GM12878 (cell line): ENCODE data around the gene ITGA11. TPM values are rescaled to one million over a fixed set of nuclear protein-coding genes. Genes with fewer than 3 reads are reported as not detected.

ENCODE experiments used
- ATAC-seq: fragments of 200-7000 bp; cut with Tn5 transposase; 3 replicates; pipeline ENCODE4 v1.9.1; 2020; ENCODE audit warnings: mild to moderate bottlenecking, moderate library complexity
- BruUV-seq: library from RNA; stranded (reverse); fragments of 400-500 nt; replicated peaks from 2 replicates; lab custom pipeline; 2021; lab: Mats Ljungman, UMichigan
- CTCF ChIA-PET: fragments of 300-600 bp; sonication (Branson Sonifier 250); formaldehyde crosslinking; extraction: SDS; loops from one replicate; lab custom pipeline; 2021; ENCODE audit warnings: inconsistent platforms; lab: Yijun Ruan, JAX
- POLR2A ChIA-PET: fragments of 350-600 bp; formaldehyde crosslinking; extraction: SDS; loops from one replicate; lab custom pipeline; 2021; ENCODE audit warnings: inconsistent platforms; lab: Charles Lee
- RAD21 ChIA-PET: fragments of 300-600 bp; sonication (Branson Sonifier 250); formaldehyde crosslinking; loops from one replicate; lab custom pipeline; 2023; ENCODE audit warnings: antibody characterized with exemption; ENCODE audit not compliant: unreplicated experiment; lab: Charles Lee
- SMC1A ChIA-PET: fragments of 300-600 bp; sonication (Branson Sonifier 250); formaldehyde crosslinking; loops from one replicate; lab custom pipeline; 2023; ENCODE audit not compliant: unreplicated experiment, uncharacterized antibody; lab: Charles Lee
- DNase-seq: peaks from one replicate; pipeline ENCODE4 v3.0.0-alpha.2; 2011; ENCODE audit warnings: low read depth, low spot score
- FAIRE-seq: peaks from 3 replicates; lab custom pipeline; 2011; peaks lifted over from hg19 to GRCh38; lab: Jason Lieb, UNC
- H2AFZ ChIP-seq: 2 replicates; pipeline ENCODE4 v1.6.0; 2011; ENCODE audit warnings: low read depth, low read length, control low read depth; ENCODE audit not compliant: control insufficient read depth
- H3K27ac ChIP-seq: 2 replicates; pipeline ENCODE4 v1.5.1; 2011; ENCODE audit warnings: control low read depth; ENCODE audit not compliant: control insufficient read depth, insufficient read depth
- H3K27me3 ChIP-seq, 2 experiments: replicated peaks in 1 of 2; 2 replicates each; pipeline versions ENCODE4 v1.6.0 to v1.6.1; 2011; ENCODE audit warnings: low read length in 1 of 2; ENCODE audit not compliant: control insufficient read depth in 2 of 2, insufficient read depth in 2 of 2
- H3K36me3 ChIP-seq, 2 experiments: 2 replicates each; pipeline ENCODE4 v1.5.1; 2011; ENCODE audit warnings: low read length in 1 of 2; ENCODE audit not compliant: control insufficient read depth in 2 of 2, insufficient read depth in 2 of 2
- H3K4me1 ChIP-seq: 2 replicates; pipeline ENCODE4 v1.6.1; 2011; ENCODE audit warnings: mild to moderate bottlenecking, low read length, moderate library complexity, mixed read lengths; ENCODE audit not compliant: control insufficient read depth, insufficient read depth
- H3K4me2 ChIP-seq: 2 replicates; pipeline ENCODE4 v1.6.0; 2011; ENCODE audit warnings: control low read depth; ENCODE audit not compliant: control insufficient read depth, insufficient read depth
- H3K4me3 ChIP-seq: fragments of 200-600 bp; sonication (generic); 2 replicates; pipeline ENCODE4 v1.5.1; 2016
- H3K79me2 ChIP-seq: 2 replicates; pipeline ENCODE4 v1.6.0; 2011; ENCODE audit warnings: low read length; ENCODE audit not compliant: control insufficient read depth, insufficient read depth
- H3K9ac ChIP-seq: 2 replicates; pipeline ENCODE4 v1.8.0; 2011; ENCODE audit warnings: low read length, control low read depth, mixed read lengths; ENCODE audit not compliant: control insufficient read depth, insufficient read depth
- H3K9me3 ChIP-seq: replicated peaks from 3 replicates; pipeline ENCODE4 v1.5.1; 2011; ENCODE audit warnings: mild to moderate bottlenecking, low read length; ENCODE audit not compliant: control insufficient read depth, insufficient read depth
- H4K20me1 ChIP-seq: 2 replicates; pipeline ENCODE4 v1.6.0; 2011; ENCODE audit not compliant: control insufficient read depth, insufficient read depth
- ATF3 ChIP-seq: IDR thresholded peaks from 2 replicates; pipeline ENCODE4 v1.6.1; 2011; ENCODE audit warnings: low read depth, mild to moderate bottlenecking, low read length, moderate library complexity, borderline replicate concordance; ENCODE audit errors: extremely low read depth
- BACH1 ChIP-seq: fragments of 450-650 bp; IDR thresholded peaks from 2 replicates; pipeline ENCODE4 v1.6.1; 2017; ENCODE audit warnings: mild to moderate bottlenecking, borderline replicate concordance
- CREM ChIP-seq: IDR thresholded peaks from 2 replicates; pipeline ENCODE4 v1.6.1; 2014; ENCODE audit warnings: antibody characterized with exemption, low read depth
- DPF2 ChIP-seq: fragments of 450-650 bp; IDR thresholded peaks from 2 replicates; pipeline ENCODE4 v1.6.1; 2017; ENCODE audit warnings: mild to moderate bottlenecking
- GATAD2B ChIP-seq: fragments of 450-650 bp; conservative IDR thresholded peaks from 2 replicates; pipeline ENCODE4 v1.6.1; 2017; ENCODE audit warnings: low read depth, mild to moderate bottlenecking, moderate library complexity
- IRF4 ChIP-seq: IDR thresholded peaks from 2 replicates; pipeline ENCODE4 v1.6.1; 2011; ENCODE audit warnings: low read depth, low read length
- NBN ChIP-seq: fragments of 450-650 bp; IDR thresholded peaks from 2 replicates; pipeline ENCODE4 v1.6.1; 2016
- PAX5 ChIP-seq: IDR thresholded peaks from 2 replicates; pipeline ENCODE4 v1.6.1; 2011; ENCODE audit warnings: low read depth, low read length, borderline replicate concordance
- PAX8 ChIP-seq: fragments of 450-650 bp; IDR thresholded peaks from 2 replicates; pipeline ENCODE4 v1.6.1; 2017; ENCODE audit warnings: mild to moderate bottlenecking, moderate library complexity
- ZSCAN29 ChIP-seq: fragments of 450-650 bp; IDR thresholded peaks from 2 replicates; pipeline ENCODE4 v1.6.1; 2017; ENCODE audit warnings: mild to moderate bottlenecking, moderate library complexity
- WGBS: methylation state at CpG from one replicate; pipeline ENCODE4 v1.1.6; 2016; ENCODE audit warnings: low lambda C conversion rate; ENCODE audit not compliant: insufficient replicate concordance, insufficient coverage; ENCODE audit errors: missing lambda C conversion rate; 5-methylcytosine and 5-hydroxymethylcytosine counted together
- in situ Hi-C: fragments of 300-500 bp; cut with MboI; formaldehyde crosslinking; loops from 9 replicates; pipeline ENCODE4 v1.14.3; 2018; ENCODE audit warnings: mixed read lengths
- intact Hi-C: fragments of 100-400 bp; cut with micrococcal nuclease; formaldehyde crosslinking; loops from one replicate; pipeline ENCODE4 v1.14.2; 2022; ENCODE audit not compliant: unreplicated experiment
- polyA plus RNA-seq, 11 experiments: library from polyadenylated mRNA; depleted of rRNA in 4 of 11; unstranded in 6 of 11; stranded (reverse) in 5 of 11; fragments of >200 nt; fragmentation: Nextera tagmentation in 4 of 11; fragmentation: Illumina TruSeq in 1 of 11; extraction: Ambion mirVana in 4 of 11; extraction: Trizol in 1 of 11; gene quantifications; 1 replicate in 1 of 11; 2 replicates in 10 of 11; pipeline versions ENCODE4 v1.2.1 to v1.2.3, GENCODE V29; 2011 to 2016; ENCODE audit warnings: inconsistent platforms in 2 of 11, missing spikeins in 2 of 11, low read depth in 1 of 11
- total RNA-seq, 4 experiments: library from RNA; depleted of rRNA in 3 of 4; stranded (reverse); fragments of >200 nt in 3 of 4; fragmentation: Illumina TruSeq in 1 of 4; extraction: Trizol in 1 of 4; gene quantifications; 2 replicates each; pipeline versions ENCODE4 v1.2.1 to v1.2.3, GENCODE V29; 2013 to 2021

The ITGA11 gene
- total and polyA plus RNA-seq, 10 of the 15 experiments (the other 5 are each of a cell fraction or from before 2014, with no cell fraction given) = under 0.01 to 0.36 (median 0.13) TPM; not detected in 1

- TF ChIP-seq PAX5 (no peak), NBN (no peak), PAX8 (no peak), ZSCAN29 (no peak), ATF3 (no peak)
These were observed 60.8 kb downstream of the ITGA11 start (continued) for GRCh38 chr15:68371160-68371559.

GRCh38 chr15:68370768-68371151 is 61.2 kb downstream of the ITGA11 start:
- CTCF ChIA-PET = interaction anchor here (1.5 kb wide), 1 partner anchor 64 kb away, joined by 3 read pairs; no protein-coding TSS in a partner anchor
- peaks cover 0 to 7% of the 10 kb centered on the region in 2 experiments; a peak in 2 of 4 replicates for H3K27me3 ChIP-seq
- FAIRE-seq (no peak), ATAC-seq (peak; percentile 48; the same call in 2 of the 3 replicates), DNase-seq (no peak)
- WGBS = 26% methylated on average over 9 of the region's 9 CpGs
- no peak overlapping the region for H3K9ac ChIP-seq
- no peak overlapping the region for H3K4me3 ChIP-seq
- no peaks in the 10 kb centered on the region for H3K36me3 ChIP-seq
- H4K20me1 ChIP-seq = no peaks in the 10 kb centered on the region
- H3K4me1 ChIP-seq = no peaks in the 10 kb centered on the region
- TF ChIP-seq GATAD2B (no peak), CREM (no peak), BACH1 (no peak), IRF4 (no peak), DPF2 (no peak)
- H3K9me3 ChIP-seq = no peaks in the 10 kb centered on the region
- RAD21 ChIA-PET = no interaction called here
- BruUV-seq = no TSS peak
- SMC1A ChIA-PET = no interaction called here
- in situ Hi-C loops = no loop called here
- H2AFZ ChIP-seq = no peak overlapping the region
- intact Hi-C loops = no loop called here
- POLR2A ChIA-PET = no interaction called here
- no peak overlapping the region for H3K27ac ChIP-seq
- H3K79me2 ChIP-seq = no peaks in the 10 kb centered on the region
- no peak overlapping the region for H3K4me2 ChIP-seq
